Measurements from ENCODE around the gene GIMAP4.
"Not testable (repeated sequence)": the region's sequence is repeated elsewhere in the genome, so short reads cannot be mapped to it uniquely, and the experiment has no call there.

GIMAP4 gene

DNA sequence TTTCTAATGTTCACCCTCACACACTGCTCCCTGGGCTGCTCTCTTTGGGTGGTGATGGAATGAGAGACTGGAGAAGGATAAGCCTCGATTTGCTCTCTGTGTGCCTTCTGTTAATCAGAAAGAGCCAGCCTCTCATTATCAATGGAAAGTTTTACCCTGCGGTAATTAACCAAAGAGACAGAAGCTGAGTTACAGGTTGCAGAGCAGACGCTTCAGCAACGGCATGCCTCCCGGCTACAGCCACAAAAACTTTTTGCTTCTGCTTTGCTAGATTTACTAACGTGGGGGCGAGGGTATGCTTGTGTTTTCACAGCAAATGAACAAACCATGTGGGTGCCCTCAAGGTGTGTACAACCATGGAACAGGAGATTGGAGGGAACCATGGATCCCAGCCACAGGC is 18.0 kb downstream of the GIMAP4 start:
- no peak for DNase-seq

DNA sequence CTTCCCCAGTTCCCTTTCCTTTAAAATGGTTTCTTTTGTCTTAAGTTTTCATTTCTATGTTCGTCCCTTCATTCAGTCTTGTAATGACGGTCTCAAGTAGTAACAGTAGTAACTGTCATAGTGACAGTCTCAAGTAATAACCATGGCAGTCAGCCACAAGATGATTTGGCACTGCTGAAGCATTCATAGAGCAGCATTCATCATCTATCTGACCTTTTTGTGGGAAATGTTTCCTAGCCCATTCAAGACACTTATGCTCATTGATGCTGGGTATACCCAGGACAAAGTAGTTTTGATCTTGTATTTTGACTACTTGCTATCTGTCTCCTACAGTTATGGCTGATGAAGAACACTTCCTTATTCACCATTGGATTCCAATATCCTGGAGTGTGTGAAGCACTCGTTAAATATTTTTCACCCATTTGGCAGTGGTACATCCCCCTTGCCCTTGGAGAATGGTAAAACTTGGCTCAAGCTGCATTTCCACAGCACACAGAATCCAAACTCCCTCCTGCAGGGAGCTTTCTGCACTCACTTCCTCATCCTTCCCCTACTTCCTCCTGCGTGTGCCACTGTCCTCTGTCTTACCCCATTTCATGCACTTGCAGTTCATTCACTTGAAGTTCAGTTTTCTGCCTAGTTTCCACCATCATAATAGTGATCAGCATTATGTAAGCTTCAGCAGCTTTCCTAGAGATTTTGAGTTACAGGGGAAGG is 19.0 kb downstream of the GIMAP4 start:
- DNase-seq, result no peak

DNA sequence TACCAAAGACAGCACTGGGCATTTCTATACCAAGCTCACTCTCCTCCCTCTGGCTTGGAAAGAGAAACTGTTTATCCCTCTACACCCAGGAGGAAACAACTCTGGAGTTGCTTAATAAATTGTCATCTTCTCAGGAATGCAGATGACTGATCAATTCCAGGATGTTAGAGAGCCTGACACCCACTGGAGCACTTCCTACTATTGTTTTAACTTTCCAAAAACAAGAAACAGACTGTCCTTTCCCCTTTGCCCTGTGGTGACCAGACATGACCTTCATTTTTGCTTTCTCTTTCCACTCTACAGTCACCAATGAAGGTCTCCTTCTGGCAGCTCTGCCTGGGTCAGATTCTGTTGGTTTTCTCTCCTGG is 19.6 kb downstream of the GIMAP4 start:
- DNase-seq, result no peak

DNA sequence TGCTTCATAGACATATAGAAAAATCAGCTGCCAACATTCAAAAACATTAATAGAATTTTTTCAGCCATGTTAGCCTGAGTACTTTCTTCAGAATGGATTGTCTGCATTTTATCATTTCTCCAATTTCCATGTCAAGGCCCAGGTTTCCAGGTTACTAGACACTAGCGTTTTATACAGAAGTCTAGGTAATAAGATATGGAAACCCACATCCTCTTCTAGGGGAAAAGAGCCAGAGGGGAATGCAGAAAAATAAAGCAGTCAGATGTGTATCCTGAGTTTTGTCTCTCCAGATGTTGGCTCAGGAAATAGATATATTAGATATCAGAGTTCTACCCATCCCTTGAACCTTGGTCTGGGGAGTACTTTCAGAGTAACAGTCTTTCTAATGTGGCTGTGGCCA is 20.4 kb downstream of the GIMAP4 start:
- DNase-seq, result no peak

DNA sequence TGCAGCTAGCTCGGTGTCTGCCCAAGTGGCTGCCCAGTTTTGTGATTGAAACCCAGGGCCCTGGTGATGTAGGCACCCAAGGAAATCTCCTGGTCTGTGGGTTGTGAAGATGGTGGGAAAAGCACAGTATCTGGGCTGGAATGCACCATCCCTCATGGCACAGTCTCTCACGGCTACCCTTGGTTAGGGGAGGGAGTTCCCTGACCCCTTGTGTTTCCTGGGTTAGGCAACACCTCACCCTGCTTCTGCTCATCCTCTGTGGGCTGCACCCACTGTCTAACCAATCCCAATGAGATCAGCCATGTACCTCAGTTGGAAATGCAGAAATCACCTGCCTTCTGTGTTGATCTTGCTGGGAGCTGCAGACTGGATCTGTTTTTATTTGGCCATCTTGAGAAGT is 27.6 kb downstream of the GIMAP4 start:
- DNase-seq, result no peak

DNA sequence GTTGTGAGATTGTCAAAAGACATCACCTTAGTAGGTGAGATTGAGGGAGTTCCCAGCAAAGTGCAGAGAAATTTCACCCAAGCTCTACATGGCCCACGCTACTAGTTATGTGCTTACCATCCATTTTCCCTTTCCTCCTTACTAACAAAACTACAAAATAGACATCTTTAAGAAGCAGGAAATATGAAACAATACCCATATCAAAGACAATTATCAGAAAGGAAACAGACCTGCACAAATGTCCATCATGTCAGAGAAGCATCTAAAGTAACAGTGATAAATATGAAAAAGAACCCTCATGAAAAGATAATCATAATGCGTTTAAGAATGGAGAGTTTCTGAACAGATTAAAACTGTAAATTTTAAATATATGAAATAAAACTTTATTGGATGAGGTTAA is 28.2 kb downstream of the GIMAP4 start:
- DNase-seq, result no peak

DNA sequence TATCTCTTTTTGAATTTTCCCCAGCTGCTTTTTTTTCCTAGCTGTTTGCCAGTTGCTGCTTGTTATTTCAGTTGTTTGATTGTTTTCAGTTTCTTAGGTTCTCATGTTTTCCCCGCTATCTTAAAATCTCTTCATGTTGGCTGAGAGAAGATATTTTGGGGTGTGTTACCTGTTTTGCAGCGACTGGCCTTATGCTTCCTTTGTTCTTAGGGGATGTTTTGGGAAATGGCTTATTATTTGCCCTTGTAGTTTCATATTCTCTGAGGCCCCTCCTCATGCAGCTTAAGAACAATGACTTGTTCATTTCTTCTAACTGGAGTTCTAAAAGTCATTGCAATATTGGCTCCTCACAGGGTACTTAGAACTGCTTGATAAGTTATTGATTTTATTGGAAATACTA is 36.4 kb downstream of the GIMAP4 start:
- DNase-seq, result not testable (repeated sequence)

DNA sequence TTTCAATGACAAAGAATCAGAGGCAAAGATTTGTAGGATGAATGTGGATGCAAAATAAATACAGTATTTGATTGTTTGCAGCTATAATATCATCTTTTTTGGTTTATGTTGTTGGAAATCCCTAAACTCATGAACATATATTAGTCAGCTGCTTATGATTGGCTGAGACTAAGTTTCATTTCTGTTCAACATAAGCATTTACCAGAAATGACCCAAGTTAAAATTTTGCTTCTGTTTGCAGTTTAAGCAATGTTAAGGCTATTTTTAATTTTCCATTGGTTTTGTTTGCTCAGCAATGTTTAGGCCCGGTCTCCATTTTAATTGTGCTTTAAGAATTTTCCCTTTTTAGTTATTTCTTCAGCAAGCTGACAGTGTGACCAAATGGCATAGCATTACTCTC is 43.0 kb downstream of the GIMAP4 start:
- no peak for DNase-seq

DNA sequence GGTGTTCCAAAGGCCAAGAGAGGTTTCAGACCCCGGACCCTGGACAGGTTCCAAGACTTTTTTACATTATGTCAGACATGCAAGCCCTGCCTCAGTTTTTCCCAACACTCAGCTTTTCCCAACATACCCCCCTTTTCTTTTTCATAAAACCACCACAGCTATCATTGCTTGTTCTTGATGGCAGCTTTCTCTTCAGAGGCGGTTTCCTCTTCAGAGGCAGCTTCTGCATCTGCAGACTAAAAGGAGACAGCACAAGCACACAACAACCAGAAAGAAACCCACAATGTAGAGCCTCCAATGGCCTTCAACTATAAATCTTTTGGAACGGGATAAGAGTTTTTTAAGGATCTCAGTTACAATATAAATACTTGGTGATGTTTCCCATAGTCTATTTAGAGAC is 45.7 kb downstream of the GIMAP4 start:
- no peak for DNase-seq

DNA sequence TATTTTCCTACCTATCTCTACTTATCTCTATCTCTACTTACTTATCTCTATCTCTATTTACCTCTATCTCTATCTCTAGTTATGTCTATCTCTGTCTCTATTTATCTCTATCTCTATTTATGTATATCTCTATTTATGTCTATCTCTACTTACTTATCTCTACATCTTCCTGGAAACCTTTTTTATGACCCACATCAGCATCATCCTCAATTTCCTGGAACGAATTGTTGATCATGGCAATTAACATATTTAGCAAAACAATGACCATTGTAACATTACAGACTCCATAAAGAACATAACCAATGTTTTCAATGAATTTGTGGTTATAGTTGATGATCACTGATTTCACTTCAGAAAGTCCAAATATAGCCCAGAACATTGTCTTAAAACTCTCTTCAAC is 46.7 kb downstream of the GIMAP4 start:
- no peak for DNase-seq

DNA sequence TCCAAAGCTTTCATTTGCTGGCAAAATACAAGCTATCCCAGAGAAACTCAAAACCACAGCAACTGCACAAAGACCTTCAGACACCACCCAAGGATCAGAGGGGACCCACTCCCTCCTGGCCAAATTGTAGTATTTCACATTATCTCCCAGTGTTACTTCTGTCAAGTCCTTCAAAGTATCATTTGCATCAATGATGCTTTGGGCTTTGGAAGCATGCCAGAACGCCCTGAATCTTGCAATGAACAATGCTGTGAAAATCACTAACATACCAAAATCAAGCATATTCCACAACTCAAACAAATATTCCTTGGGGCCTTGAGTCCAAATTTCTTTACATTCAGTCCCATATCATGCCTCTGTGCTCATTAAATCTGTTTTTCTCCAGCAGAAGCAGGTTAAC is 47.2 kb downstream of the GIMAP4 start:
- DNase-seq, result not testable (repeated sequence)

DNA sequence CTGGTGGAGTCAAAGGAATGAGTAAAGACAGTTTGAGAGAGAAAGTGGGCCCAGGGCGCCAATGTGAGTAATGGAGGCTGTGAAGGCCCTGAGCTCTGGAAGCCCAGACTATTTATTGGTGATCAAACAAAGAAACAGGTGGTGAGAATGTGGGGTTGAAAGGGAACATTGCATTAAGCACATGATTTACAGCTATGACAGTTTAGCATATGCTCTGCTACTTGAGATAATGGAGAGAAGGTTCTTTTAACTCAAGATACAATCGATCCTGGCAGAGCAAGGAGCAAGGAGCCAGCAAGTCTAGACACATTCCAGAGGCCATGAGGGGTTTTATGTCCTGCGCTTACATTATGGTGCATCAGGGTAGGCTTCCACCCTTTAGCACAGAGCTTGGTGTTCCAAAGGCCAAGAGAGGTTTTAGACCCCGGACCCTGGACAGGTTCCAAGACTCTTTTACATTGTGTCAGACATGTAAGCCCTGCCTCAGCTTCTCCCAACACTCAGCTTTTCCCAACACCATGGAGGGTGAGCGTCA is 48.1 kb downstream of the GIMAP4 start:
- DNase-seq, result not testable (repeated sequence)

DNA sequence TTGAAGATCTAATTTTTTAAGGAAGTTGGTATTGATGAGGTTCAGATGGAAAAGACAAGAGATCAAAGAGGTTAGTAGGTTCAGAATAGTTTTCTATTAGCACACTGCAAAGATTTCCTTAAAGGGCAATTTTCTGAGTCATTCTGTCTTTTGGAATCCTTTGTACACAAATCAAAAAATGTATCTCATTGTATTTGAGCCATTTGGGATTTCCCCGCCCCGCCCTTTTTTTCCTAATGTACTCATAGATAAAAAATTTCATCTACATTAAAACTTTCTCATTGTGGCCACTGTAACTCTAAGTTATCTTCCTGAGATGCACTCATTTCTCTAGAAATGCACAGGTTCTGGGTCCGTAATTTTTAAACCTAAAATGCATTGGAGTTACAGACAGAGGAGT is 52.9 kb downstream of the GIMAP4 start:
- DNase-seq, result no peak

DNA sequence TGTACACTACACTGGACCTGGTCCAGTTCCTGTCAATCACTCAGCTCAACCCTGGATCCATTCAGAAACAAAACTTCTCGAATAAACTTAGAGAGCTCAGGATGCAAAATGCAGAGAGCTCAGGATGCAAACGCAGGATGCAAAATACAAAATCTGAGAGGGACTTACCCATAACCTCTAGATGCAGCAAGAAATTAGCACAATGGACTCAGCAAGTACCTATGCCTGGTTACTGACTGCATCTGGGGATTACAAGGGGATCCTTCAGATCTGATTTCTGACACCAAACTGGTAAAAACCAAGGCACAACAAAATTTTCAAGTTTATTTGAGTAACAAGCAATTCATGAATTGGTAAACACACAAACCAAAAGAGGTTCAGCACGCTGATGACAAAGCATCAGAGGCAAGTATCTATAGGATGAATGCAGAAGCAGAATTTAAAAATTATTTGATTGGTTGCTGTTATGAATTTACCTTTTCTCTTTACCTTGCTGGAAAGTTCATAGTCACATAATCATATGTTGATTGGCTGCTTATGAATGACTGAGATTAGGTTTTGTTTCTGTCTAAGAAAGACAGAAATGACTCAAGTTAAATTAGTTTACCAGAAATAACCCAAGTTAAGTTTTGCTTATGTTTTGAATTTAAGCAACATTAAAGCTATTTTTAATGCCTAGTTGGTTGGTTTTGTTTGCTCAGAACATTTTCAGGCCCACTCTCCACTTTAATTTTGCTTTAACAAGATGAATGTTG is 53.6 kb downstream of the GIMAP4 start:
- no peak for DNase-seq

DNA sequence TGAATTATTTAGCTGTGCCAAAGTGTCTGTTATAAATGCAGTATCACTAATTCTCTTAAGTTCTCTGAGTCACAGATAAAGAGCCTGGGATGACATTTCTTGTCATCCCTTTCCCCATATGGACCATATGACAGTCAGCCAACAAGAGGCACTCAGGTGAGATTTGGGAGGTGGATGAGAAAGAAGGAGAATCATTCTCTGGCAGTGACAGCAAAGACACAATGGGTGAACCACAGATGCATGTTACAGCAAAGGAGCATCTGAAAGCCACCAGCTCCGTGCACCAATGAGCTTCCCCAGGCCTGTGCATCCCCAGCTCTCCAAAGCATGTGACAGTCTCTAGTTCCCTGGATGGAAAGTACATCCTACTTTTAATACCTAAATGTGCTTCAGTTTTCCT is 54.2 kb downstream of the GIMAP4 start:
- DNase-seq, result no peak
